ENCODE measurements around the gene NALCN. TPM values are rescaled to one million over a fixed set of nuclear protein-coding genes. Genes with fewer than 3 reads are reported as not detected.

The NALCN gene
- total and polyA plus RNA-seq, 2 donors (not counting 1 experiment from before 2014, with no cell fraction given): not detected

DNA sequence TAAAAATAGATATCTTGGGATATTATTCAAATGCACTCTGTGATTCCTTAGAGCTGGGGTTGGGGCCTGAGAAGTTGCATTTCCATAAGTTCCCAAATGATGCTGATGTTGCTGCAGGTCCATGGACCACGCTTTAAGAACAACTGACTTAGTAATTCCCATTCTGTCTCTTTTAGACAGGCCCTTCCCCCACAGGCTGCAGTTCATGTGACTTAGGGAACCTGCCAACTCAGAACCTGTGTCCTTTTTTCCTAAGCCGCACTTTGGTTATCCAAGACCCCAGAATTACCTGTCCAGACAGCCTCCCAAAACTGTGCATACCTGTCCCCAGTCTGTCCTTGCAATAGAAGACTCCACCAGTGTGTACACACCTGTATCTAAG lies 34.4 kb upstream of the NALCN start:
- no peaks in the 10 kb centered on the region for H3K36me3 ChIP-seq (replicated peaks in 1 of 2; ENCODE audit: control extremely low read depth in 1 of 2, control insufficient read depth in 1 of 2, extremely low read depth in 1 of 2, insufficient read depth in 2 of 2, low read length in 1 of 2)
- ATAC-seq (ENCODE audit: low read depth) (no peak), DNase-seq (no peak)
- no peak overlapping the region for H3K27ac ChIP-seq (ENCODE audit: low read length in 2 of 2)
- H3K4me3 ChIP-seq (ENCODE audit: control extremely low read depth in 1 of 5, extremely low read depth in 1 of 5, insufficient read depth in 1 of 5, low read depth in 2 of 5, low read length in 4 of 5): no peak overlapping the region
- Mint-ChIP-seq H3K4me3 (no peak overlapping the region), H3K4me1 (peaks cover 3% of the 10 kb centered on the region), H3K27ac (no peak overlapping the region), H3K27me3 (peaks cover 17% of the 10 kb centered on the region), H3K9me3 (ENCODE audit: insufficient read depth) (no peaks in the 10 kb centered on the region)
- no peak overlapping the region for H3K4me2 ChIP-seq (replicated peaks; ENCODE audit: low read depth, low read length, poor library complexity, severe bottlenecking)
- no peaks in the 10 kb centered on the region for H3K79me2 ChIP-seq (ENCODE audit: control insufficient read depth, insufficient read depth, low read length)
- ChIA-PET CTCF (no interaction called here), POLR2A (no interaction called here)
- TF ChIP-seq EZH2 (IDR thresholded peaks at IDR 0.05; ENCODE audit: borderline replicate concordance, insufficient read depth, low read depth, low read length, poor library complexity, severe bottlenecking): no peak
- TF ChIP-seq, protein P1, sequence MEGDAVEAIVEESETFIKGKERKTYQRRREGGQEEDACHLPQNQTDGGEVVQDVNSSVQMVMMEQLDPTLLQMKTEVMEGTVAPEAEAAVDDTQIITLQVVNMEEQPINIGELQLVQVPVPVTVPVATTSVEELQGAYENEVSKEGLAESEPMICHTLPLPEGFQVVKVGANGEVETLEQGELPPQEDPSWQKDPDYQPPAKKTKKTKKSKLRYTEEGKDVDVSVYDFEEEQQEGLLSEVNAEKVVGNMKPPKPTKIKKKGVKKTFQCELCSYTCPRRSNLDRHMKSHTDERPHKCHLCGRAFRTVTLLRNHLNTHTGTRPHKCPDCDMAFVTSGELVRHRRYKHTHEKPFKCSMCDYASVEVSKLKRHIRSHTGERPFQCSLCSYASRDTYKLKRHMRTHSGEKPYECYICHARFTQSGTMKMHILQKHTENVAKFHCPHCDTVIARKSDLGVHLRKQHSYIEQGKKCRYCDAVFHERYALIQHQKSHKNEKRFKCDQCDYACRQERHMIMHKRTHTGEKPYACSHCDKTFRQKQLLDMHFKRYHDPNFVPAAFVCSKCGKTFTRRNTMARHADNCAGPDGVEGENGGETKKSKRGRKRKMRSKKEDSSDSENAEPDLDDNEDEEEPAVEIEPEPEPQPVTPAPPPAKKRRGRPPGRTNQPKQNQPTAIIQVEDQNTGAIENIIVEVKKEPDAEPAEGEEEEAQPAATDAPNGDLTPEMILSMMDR (IDR thresholded peaks at IDR 0.05): no peak
- peaks cover 0 to 3% of the 10 kb centered on the region in 2 donors for H3K4me1 ChIP-seq (ENCODE audit: control insufficient read depth in 2 of 2, insufficient read depth in 2 of 2, low read length in 2 of 2)
- H4K20me1 ChIP-seq (ENCODE audit: control insufficient read depth, insufficient read depth, low read length, poor library complexity, severe bottlenecking): no peaks in the 10 kb centered on the region
- H3K27me3 ChIP-seq (replicated peaks in 1 of 4; ENCODE audit: control extremely low read depth in 1 of 4, control insufficient read depth in 3 of 4, insufficient read depth in 4 of 4, low read length in 3 of 4): peaks cover 0 to 15% (median under 1%) of the 10 kb centered on the region in 4 experiments
- H3K9ac ChIP-seq (ENCODE audit: low read length): no peak overlapping the region
- H2AFZ ChIP-seq (ENCODE audit: insufficient read depth, low read depth, low read length, poor library complexity, severe bottlenecking): no peak overlapping the region
- H3K9me3 ChIP-seq (ENCODE audit: control extremely low read depth in 1 of 3, control insufficient read depth in 2 of 3, insufficient read depth in 1 of 3, low read length in 2 of 3): no peaks in the 10 kb centered on the region
- WGBS (ENCODE audit: insufficient coverage): 73% methylated on average over 2 of the region's 2 CpGs
- intact Hi-C loops (cut with micrococcal nuclease): no loop called here

DNA sequence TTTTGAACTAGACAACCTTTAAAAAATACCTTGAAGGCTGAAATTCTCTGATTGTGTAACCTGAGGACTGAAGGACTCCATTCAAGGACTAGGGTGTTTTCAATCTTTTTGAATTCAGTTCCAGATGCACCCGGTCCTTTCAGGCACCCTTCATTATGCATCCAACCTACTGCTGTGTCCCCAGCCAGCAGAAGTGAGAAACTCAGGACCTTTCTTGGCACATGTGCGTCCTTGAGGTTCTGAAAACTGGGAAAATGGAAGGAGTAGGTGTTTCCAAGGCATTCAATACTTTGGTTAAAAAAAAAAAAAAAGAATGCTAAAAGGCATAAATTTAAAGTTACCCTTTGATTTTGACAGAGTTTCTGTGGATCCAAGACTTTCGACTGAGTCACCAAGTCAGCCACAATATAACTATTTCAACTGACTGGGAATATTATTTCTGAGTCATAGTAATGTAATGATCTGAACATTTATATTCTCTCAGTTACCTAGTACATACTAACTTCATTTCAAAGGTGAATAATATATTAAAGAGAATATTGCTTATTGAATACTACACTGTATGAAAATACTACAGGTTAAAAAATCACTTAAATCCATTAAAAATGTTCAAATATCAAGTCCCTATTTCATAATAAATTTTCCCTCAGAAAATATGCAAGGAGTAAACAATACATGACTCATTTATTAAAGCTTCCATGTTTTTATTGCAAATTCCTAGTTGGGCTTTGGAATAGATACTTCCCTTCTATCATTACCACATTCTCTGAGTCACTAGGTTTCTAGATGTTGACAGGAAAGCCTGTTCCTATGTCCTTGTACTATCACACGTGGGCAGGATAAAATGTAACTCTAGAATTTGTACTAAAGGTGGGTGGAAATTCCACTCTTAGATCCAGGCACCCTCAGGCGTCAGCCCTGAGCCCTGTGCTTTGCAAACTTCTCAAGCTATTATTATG lies 33.8 kb upstream of the NALCN start:
- Mint-ChIP-seq H3K27ac (no peak overlapping the region), H3K4me1 (peaks cover 3% of the 10 kb centered on the region), H3K27me3 (peaks cover 15% of the 10 kb centered on the region), H3K9me3 (ENCODE audit: insufficient read depth) (no peaks in the 10 kb centered on the region), H3K4me3 (no peak overlapping the region)
- ChIA-PET CTCF (no interaction called here), POLR2A (no interaction called here)
- Histone ChIP-seq H3K27ac (ENCODE audit: low read length in 2 of 2) (no peak overlapping the region), H2AFZ (ENCODE audit: insufficient read depth, low read depth, low read length, poor library complexity, severe bottlenecking) (no peak overlapping the region), H3K79me2 (ENCODE audit: control insufficient read depth, insufficient read depth, low read length) (no peaks in the 10 kb centered on the region), H3K4me2 (replicated peaks; ENCODE audit: low read depth, low read length, poor library complexity, severe bottlenecking) (no peak overlapping the region), H3K9me3 (ENCODE audit: control extremely low read depth in 1 of 3, control insufficient read depth in 2 of 3, insufficient read depth in 1 of 3, low read length in 2 of 3) (no peaks in the 10 kb centered on the region), H3K4me1 (ENCODE audit: control insufficient read depth in 2 of 2, insufficient read depth in 2 of 2, low read length in 2 of 2) (peaks cover 0 to 3% of the 10 kb centered on the region in 2 donors), H3K9ac (ENCODE audit: low read length) (no peak overlapping the region), H3K4me3 (ENCODE audit: control extremely low read depth in 1 of 5, extremely low read depth in 1 of 5, insufficient read depth in 1 of 5, low read depth in 2 of 5, low read length in 4 of 5) (no peak overlapping the region), H3K36me3 (replicated peaks in 1 of 2; ENCODE audit: control extremely low read depth in 1 of 2, control insufficient read depth in 1 of 2, extremely low read depth in 1 of 2, insufficient read depth in 2 of 2, low read length in 1 of 2) (no peaks in the 10 kb centered on the region), H4K20me1 (ENCODE audit: control insufficient read depth, insufficient read depth, low read length, poor library complexity, severe bottlenecking) (no peaks in the 10 kb centered on the region), H3K27me3 (replicated peaks in 1 of 4; ENCODE audit: control extremely low read depth in 1 of 4, control insufficient read depth in 3 of 4, insufficient read depth in 4 of 4, low read length in 3 of 4) (peaks cover 0 to 15% (median under 1%) of the 10 kb centered on the region in 4 experiments)
- intact Hi-C loops (cut with micrococcal nuclease): no loop called here
- ATAC-seq (ENCODE audit: low read depth): no peak
- 80% methylated on average over 1 of the region's 5 CpGs for WGBS (ENCODE audit: insufficient coverage)
- DNase-seq: no peak
- TF ChIP-seq, protein P1 (IDR thresholded peaks at IDR 0.05): no peak
- TF ChIP-seq EZH2 (IDR thresholded peaks at IDR 0.05; ENCODE audit: borderline replicate concordance, insufficient read depth, low read depth, low read length, poor library complexity, severe bottlenecking): no peak

Measured in B cell (primary cell).